ENCODE data around the gene RABL6.

- TF ChIP-seq EZH2 (IDR thresholded peaks at IDR 0.05) (no peak), POLR2AphosphoS5 (IDR thresholded peaks at IDR 0.05; ENCODE audit: borderline replicate concordance, low read depth, low read length) (no peak), FOXP2 (optimal IDR thresholded peaks at IDR 0.05; ENCODE audit: control extremely low read depth, extremely low read length, insufficient read depth) (no peak)
Measured at GRCh38 chr9:136831720-136832104, 24.0 kb downstream of the RABL6 start.

Measured in SK-N-MC (cell line).